Mucosa of descending colon (tissue), 3 donors: ENCODE measurements around the gene AVPR2. TPM values are rescaled to one million over a fixed set of nuclear protein-coding genes. Genes with fewer than 3 reads are reported as not detected.

ENCODE experiments used
- ATAC-seq: fragments of 200-7000 bp; cut with Tn5 transposase; one replicate; pipeline ENCODE4 v1.9.1; 2020; ENCODE audit warnings: mild to moderate bottlenecking, moderate library complexity
- DNase-seq, 3 donors: peaks; one replicate each; pipeline ENCODE4 v3.0.0-alpha.2; 2020
- H3K36me3 ChIP-seq: fragments of 200-600 bp; one replicate; pipeline ENCODE4 v1.8.0; 2021; ENCODE audit warnings: low read depth, mild to moderate bottlenecking
- H3K4me1 ChIP-seq: fragments of 200-600 bp; one replicate; pipeline ENCODE4 v1.8.0; 2021; ENCODE audit warnings: low read depth, mild to moderate bottlenecking
- H3K4me3 ChIP-seq: fragments of 200-600 bp; one replicate; pipeline ENCODE4 v1.8.0; 2021; ENCODE audit warnings: mild to moderate bottlenecking
- H3K9me3 ChIP-seq: fragments of 200-600 bp; one replicate; pipeline ENCODE4 v1.8.0; 2021; ENCODE audit warnings: mild to moderate bottlenecking
- CTCF ChIP-seq: fragments of 200-600 bp; IDR thresholded peaks from one replicate; pipeline ENCODE4 v1.8.0; 2022; ENCODE audit warnings: antibody characterized with exemption, mild to moderate bottlenecking
- intact Hi-C, 2 donors: fragments of 100-400 bp; cut with DNase I in 1 of 2; cut with micrococcal nuclease in 1 of 2; formaldehyde crosslinking; loops; one replicate each; pipeline versions ENCODE4 v1.11.0 to v1.11.1; 2022; cut with DNase I, micrococcal nuclease
- total RNA-seq, 3 donors: library from RNA; stranded (reverse); fragmentation: NEBNext Ultra II Directional in 2 of 3; extraction: Animal tissue kit (Norgen Biotek cat#: 25700) in 2 of 3; gene quantifications; one replicate each; pipeline versions ENCODE4 v1.2.1 to v1.2.4, GENCODE V29; 2021 to 2023
- donor health status: DM: no; HTN: no; CAD: no; lungs with moderate emphysema.
- donor health status: DM: no; HTN: no; CAD: no.
- donor health status: DM: no; HTN: yes; CAD: no.

Gene AVPR2
- total RNA-seq, 3 donors from 2014 or later, result 0.43 to 0.78 (median 0.54) TPM

GRCh38 chrX:153950127-153950526 lies 45.7 kb downstream of the AVPR2 start:
- H3K4me1 ChIP-seq, result no peaks in the 10 kb centered on the region
- H3K9me3 ChIP-seq, result no peaks in the 10 kb centered on the region
- no peak overlapping the region for H3K4me3 ChIP-seq
- no peak for ATAC-seq
- no peaks in the 10 kb centered on the region for H3K36me3 ChIP-seq
- TF ChIP-seq CTCF, result no peak
- intact Hi-C loops, result loop anchor here in 1 of 2 donors (10.0 kb wide), 1 partner anchor 185 kb away; the partner anchor contains the start of gene PLXNB3
- no peak for DNase-seq

- H3K36me3 ChIP-seq, result no peaks in the 10 kb centered on the region
- no peaks in the 10 kb centered on the region for H3K4me1 ChIP-seq
- intact Hi-C loops, result loop anchor here in 1 of 2 donors (10.0 kb wide), 1 partner anchor 187 kb away; the partner anchor contains the start of gene PLXNB3
- no peak for DNase-seq
- no peak overlapping the region for H3K4me3 ChIP-seq
- no peak for ATAC-seq
- no peaks in the 10 kb centered on the region for H3K9me3 ChIP-seq
- TF ChIP-seq CTCF, result no peak
These were observed 47.4 kb downstream of the AVPR2 start for GRCh38 chrX:153951683-153952372.

GRCh38 chrX:153952373-153953026 lies 48.0 kb downstream of the AVPR2 start:
- H3K36me3 ChIP-seq, result no peaks in the 10 kb centered on the region
- no peak for ATAC-seq
- H3K9me3 ChIP-seq, result no peaks in the 10 kb centered on the region
- no peak overlapping the region for H3K4me3 ChIP-seq
- TF ChIP-seq CTCF, result no peak
- peak in 1 of 3 donors; percentile 54 for DNase-seq
- intact Hi-C loops, result loop anchor here in 1 of 2 donors (10.0 kb wide), 1 partner anchor 188 kb away; the partner anchor contains the start of gene PLXNB3
- H3K4me1 ChIP-seq, result no peaks in the 10 kb centered on the region

GRCh38 chrX:153953342-153953830 lies 48.9 kb downstream of the AVPR2 start:
- TF ChIP-seq CTCF, result peak; percentile 90
- Histone ChIP-seq H3K4me3 (no peak overlapping the region), H3K36me3 (no peaks in the 10 kb centered on the region), H3K9me3 (no peaks in the 10 kb centered on the region), H3K4me1 (no peaks in the 10 kb centered on the region)
- ATAC-seq (peak; percentile 88), DNase-seq (peak; percentile 75 to 81 (median 78))
- intact Hi-C loops, result loop anchor here in 1 of 2 donors (10.0 kb wide), 1 partner anchor 189 kb away; the partner anchor contains the start of gene PLXNB3

GRCh38 chrX:153953892-153954557 lies 49.6 kb downstream of the AVPR2 start:
- Histone ChIP-seq H3K4me1 (no peaks in the 10 kb centered on the region), H3K9me3 (no peaks in the 10 kb centered on the region), H3K36me3 (no peaks in the 10 kb centered on the region), H3K4me3 (no peak overlapping the region)
- intact Hi-C loops, result loop anchor here in 1 of 2 donors (10.0 kb wide), 1 partner anchor 189 kb away; the partner anchor contains the start of gene PLXNB3
- DNase-seq (peak in 1 of 3 donors; percentile 50), ATAC-seq (peak; percentile 3)
- no peak for TF ChIP-seq CTCF
